Type B pancreatic cell (in vitro differentiated cells): Measurements from ENCODE around the gene BRAF. TPM values are rescaled to one million over a fixed set of nuclear protein-coding genes. Genes with fewer than 3 reads are reported as not detected.

ENCODE experiments used
- DNase-seq: peaks from one replicate; pipeline ENCODE4 v3.0.0; 2021; ENCODE audit warnings: mixed read lengths; ENCODE audit not compliant: unreplicated experiment; ENCODE audit errors: extremely low spot score
- H3K27ac Mint-ChIP-seq: 2 replicates; pipeline ENCODE4 v1.8.0; 2021; ENCODE audit warnings: mild to moderate bottlenecking, mixed read lengths
- H3K27me3 Mint-ChIP-seq: 2 replicates; pipeline ENCODE4 v1.8.0; 2021; ENCODE audit warnings: mixed read lengths
- H3K36me3 Mint-ChIP-seq: 2 replicates; pipeline ENCODE4 v1.8.0; 2021; ENCODE audit warnings: mixed read lengths
- H3K4me1 Mint-ChIP-seq: one replicate; pipeline ENCODE4 v1.8.0; 2021; ENCODE audit warnings: mixed read lengths; ENCODE audit not compliant: unreplicated experiment
- H3K4me3 Mint-ChIP-seq: 2 replicates; pipeline ENCODE4 v1.8.0; 2021; ENCODE audit warnings: mild to moderate bottlenecking, mixed read lengths
- H3K9me3 Mint-ChIP-seq: 2 replicates; pipeline ENCODE4 v1.8.0; 2021; ENCODE audit warnings: mixed read lengths
- CTCF ChIP-seq: fragments of 200-600 bp; sonication (generic); conservative IDR thresholded peaks from 2 replicates; pipeline ENCODE4 v1.5.0; 2021; ENCODE audit warnings: antibody characterized with exemption, mild to moderate bottlenecking
- total RNA-seq: library from RNA; stranded (reverse); gene quantifications from 2 replicates; pipeline ENCODE4 v1.2.1, GENCODE V29; 2021; ENCODE audit warnings: low replicate concordance

Gene BRAF
- total RNA-seq, 1 donor from 2014 or later: 34.4 TPM

GRCh38 chr7:140863867-140864266 is 60.9 kb downstream of the BRAF start:
- no peak for DNase-seq
- no peaks in the 10 kb centered on the region for H3K27me3 Mint-ChIP-seq
- peaks cover 18% of the 10 kb centered on the region for H3K36me3 Mint-ChIP-seq
- no peak overlapping the region for H3K4me3 Mint-ChIP-seq
- H3K4me1 Mint-ChIP-seq: no peaks in the 10 kb centered on the region
- peaks cover 7% of the 10 kb centered on the region for H3K9me3 Mint-ChIP-seq
- H3K27ac Mint-ChIP-seq: no peak overlapping the region
- TF ChIP-seq CTCF: no peak

- no peaks in the 10 kb centered on the region for H3K27me3 Mint-ChIP-seq
- TF ChIP-seq CTCF: no peak
- no peaks in the 10 kb centered on the region for H3K4me1 Mint-ChIP-seq
- no peak overlapping the region for H3K27ac Mint-ChIP-seq
- H3K4me3 Mint-ChIP-seq: no peak overlapping the region
- peaks cover 12% of the 10 kb centered on the region for H3K36me3 Mint-ChIP-seq
- DNase-seq: no peak
- H3K9me3 Mint-ChIP-seq: peaks cover 4% of the 10 kb centered on the region
Measured at GRCh38 chr7:140863184-140863583, 61.5 kb downstream of the BRAF start.

- Mint-ChIP-seq H3K4me3 (no peak overlapping the region), H3K9me3 (no peaks in the 10 kb centered on the region), H3K36me3 (no peaks in the 10 kb centered on the region), H3K27me3 (no peaks in the 10 kb centered on the region), H3K27ac (no peak overlapping the region), H3K4me1 (peaks cover 10% of the 10 kb centered on the region)
- no peak for DNase-seq
- no peak for TF ChIP-seq CTCF
Measured at GRCh38 chr7:140857048-140857447, 67.7 kb downstream of the BRAF start.

GRCh38 chr7:140841166-140841715 is 83.5 kb downstream of the BRAF start:
- DNase-seq: no peak
- TF ChIP-seq CTCF: no peak
- H3K4me3 Mint-ChIP-seq: no peak overlapping the region
- H3K9me3 Mint-ChIP-seq: no peaks in the 10 kb centered on the region
- H3K27ac Mint-ChIP-seq: no peak overlapping the region
- peaks cover 34% of the 10 kb centered on the region for H3K36me3 Mint-ChIP-seq
- no peaks in the 10 kb centered on the region for H3K27me3 Mint-ChIP-seq
- H3K4me1 Mint-ChIP-seq: no peaks in the 10 kb centered on the region

GRCh38 chr7:140831724-140832123 is 93.0 kb downstream of the BRAF start:
- Mint-ChIP-seq H3K4me1 (no peaks in the 10 kb centered on the region), H3K27ac (no peak overlapping the region), H3K36me3 (peaks cover 27% of the 10 kb centered on the region), H3K4me3 (no peak overlapping the region), H3K27me3 (no peaks in the 10 kb centered on the region), H3K9me3 (no peaks in the 10 kb centered on the region)
- no peak for TF ChIP-seq CTCF
- no peak for DNase-seq

GRCh38 chr7:140829720-140830119 is 95.0 kb downstream of the BRAF start:
- DNase-seq: no peak
- no peaks in the 10 kb centered on the region for H3K4me1 Mint-ChIP-seq
- H3K36me3 Mint-ChIP-seq: peaks cover 32% of the 10 kb centered on the region
- H3K4me3 Mint-ChIP-seq: no peak overlapping the region
- TF ChIP-seq CTCF: no peak
- no peaks in the 10 kb centered on the region for H3K9me3 Mint-ChIP-seq
- H3K27ac Mint-ChIP-seq: no peak overlapping the region
- H3K27me3 Mint-ChIP-seq: no peaks in the 10 kb centered on the region
